Nephron (organoid): ENCODE data around the gene CNTNAP2.

Experiments
- H3K27ac Mint-ChIP-seq, 3 experiments: 2 replicates each; pipeline ENCODE4 v1.8.0; 2020; ENCODE audit warnings: mixed read lengths in 3 of 3, mild to moderate bottlenecking in 2 of 3, moderate library complexity in 1 of 3
- H3K27me3 Mint-ChIP-seq: 2 replicates; pipeline ENCODE4 v1.8.0; 2021; ENCODE audit warnings: low read depth, mild to moderate bottlenecking, moderate library complexity, mixed read lengths
- H3K36me3 Mint-ChIP-seq: 2 replicates; pipeline ENCODE4 v1.8.0; 2020; ENCODE audit warnings: low read depth, mixed read lengths
- H3K4me1 Mint-ChIP-seq: 2 replicates; pipeline ENCODE4 v1.8.0; 2020; ENCODE audit warnings: mixed read lengths
- H3K4me3 Mint-ChIP-seq, 3 experiments: 2 replicates each; pipeline ENCODE4 v1.8.0; 2020; ENCODE audit warnings: mild to moderate bottlenecking in 3 of 3, mixed read lengths in 3 of 3, moderate library complexity in 2 of 3
- H3K9me3 Mint-ChIP-seq: 2 replicates; pipeline ENCODE4 v1.8.0; 2020; ENCODE audit warnings: mixed read lengths
- TF ChIP-seq, protein P1 (sequence below), 3 experiments: fragments of 200-600 bp; sonication (generic); IDR thresholded peaks; one replicate each; pipeline ENCODE4 v1.5.0; 2021; ENCODE audit warnings: antibody characterized with exemption in 3 of 3; ENCODE audit not compliant: unreplicated experiment in 3 of 3

Gene CNTNAP2

GRCh38 chr7:148395990-148396716 lies 2279.6 kb downstream of the CNTNAP2 start:
- no peak overlapping the region for H3K4me3 Mint-ChIP-seq
- TF ChIP-seq, protein P1, sequence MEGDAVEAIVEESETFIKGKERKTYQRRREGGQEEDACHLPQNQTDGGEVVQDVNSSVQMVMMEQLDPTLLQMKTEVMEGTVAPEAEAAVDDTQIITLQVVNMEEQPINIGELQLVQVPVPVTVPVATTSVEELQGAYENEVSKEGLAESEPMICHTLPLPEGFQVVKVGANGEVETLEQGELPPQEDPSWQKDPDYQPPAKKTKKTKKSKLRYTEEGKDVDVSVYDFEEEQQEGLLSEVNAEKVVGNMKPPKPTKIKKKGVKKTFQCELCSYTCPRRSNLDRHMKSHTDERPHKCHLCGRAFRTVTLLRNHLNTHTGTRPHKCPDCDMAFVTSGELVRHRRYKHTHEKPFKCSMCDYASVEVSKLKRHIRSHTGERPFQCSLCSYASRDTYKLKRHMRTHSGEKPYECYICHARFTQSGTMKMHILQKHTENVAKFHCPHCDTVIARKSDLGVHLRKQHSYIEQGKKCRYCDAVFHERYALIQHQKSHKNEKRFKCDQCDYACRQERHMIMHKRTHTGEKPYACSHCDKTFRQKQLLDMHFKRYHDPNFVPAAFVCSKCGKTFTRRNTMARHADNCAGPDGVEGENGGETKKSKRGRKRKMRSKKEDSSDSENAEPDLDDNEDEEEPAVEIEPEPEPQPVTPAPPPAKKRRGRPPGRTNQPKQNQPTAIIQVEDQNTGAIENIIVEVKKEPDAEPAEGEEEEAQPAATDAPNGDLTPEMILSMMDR (IDR thresholded peaks at IDR 0.05; ENCODE audit: unreplicated experiment in 3 of 3), result no peak
- H3K4me1 Mint-ChIP-seq, result peaks cover 28% of the 10 kb centered on the region
- H3K27me3 Mint-ChIP-seq, result peaks cover 19% of the 10 kb centered on the region
- H3K36me3 Mint-ChIP-seq, result no peaks in the 10 kb centered on the region
- no peaks in the 10 kb centered on the region for H3K9me3 Mint-ChIP-seq
- peak overlapping the region in 1 of 3 experiments; percentile 86 for H3K27ac Mint-ChIP-seq

GRCh38 chr7:148397056-148397455 lies 2280.5 kb downstream of the CNTNAP2 start:
- Mint-ChIP-seq H3K27me3 (peaks cover 19% of the 10 kb centered on the region), H3K4me1 (peaks cover 24% of the 10 kb centered on the region), H3K36me3 (no peaks in the 10 kb centered on the region), H3K4me3 (no peak overlapping the region), H3K27ac (no peak overlapping the region), H3K9me3 (no peaks in the 10 kb centered on the region)
- TF ChIP-seq, protein P1 (IDR thresholded peaks at IDR 0.05; ENCODE audit: unreplicated experiment in 3 of 3), result no peak

GRCh38 chr7:148397551-148397950 lies 2280.9 kb downstream of the CNTNAP2 start:
- Mint-ChIP-seq H3K27me3 (peaks cover 19% of the 10 kb centered on the region), H3K36me3 (no peaks in the 10 kb centered on the region), H3K27ac (no peak overlapping the region), H3K4me3 (no peak overlapping the region), H3K9me3 (no peaks in the 10 kb centered on the region), H3K4me1 (peaks cover 24% of the 10 kb centered on the region)
- TF ChIP-seq, protein P1 (IDR thresholded peaks at IDR 0.05; ENCODE audit: unreplicated experiment in 3 of 3), result no peak

DNA sequence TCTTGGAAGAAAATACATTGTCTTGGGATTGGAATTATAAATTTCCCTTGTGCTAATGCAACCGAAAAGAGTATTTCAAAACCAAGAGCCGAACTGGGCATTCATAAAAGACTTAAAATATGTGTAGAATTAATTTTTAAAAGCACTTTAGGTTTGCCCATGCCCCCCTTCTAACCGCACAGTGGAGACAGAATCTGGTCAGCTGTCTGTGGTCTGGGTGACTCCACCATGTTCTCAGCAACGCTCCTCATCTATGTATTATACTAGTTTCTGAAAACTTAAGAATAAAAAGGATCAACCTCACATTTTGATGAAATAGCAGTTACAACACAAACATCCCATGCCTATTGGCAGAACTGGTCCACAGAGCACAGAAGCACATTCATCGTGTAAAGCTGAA lies 2281.4 kb downstream of the CNTNAP2 start:
- peaks cover 25% of the 10 kb centered on the region for H3K4me1 Mint-ChIP-seq

GRCh38 chr7:148398844-148399365 lies 2282.3 kb downstream of the CNTNAP2 start:
- H3K27me3 Mint-ChIP-seq, result peaks cover 19% of the 10 kb centered on the region
- no peak overlapping the region for H3K4me3 Mint-ChIP-seq
- TF ChIP-seq, protein P1 (IDR thresholded peaks at IDR 0.05; ENCODE audit: unreplicated experiment in 3 of 3), result no peak
- no peaks in the 10 kb centered on the region for H3K36me3 Mint-ChIP-seq
- no peak overlapping the region for H3K27ac Mint-ChIP-seq
- peaks cover 23% of the 10 kb centered on the region for H3K4me1 Mint-ChIP-seq
- no peaks in the 10 kb centered on the region for H3K9me3 Mint-ChIP-seq

More for the DNA sequence above, 2281.4 kb downstream of the CNTNAP2 start:
- Mint-ChIP-seq H3K36me3 (no peaks in the 10 kb centered on the region), H3K4me3 (no peak overlapping the region), H3K9me3 (no peaks in the 10 kb centered on the region), H3K27ac (no peak overlapping the region), H3K27me3 (peaks cover 19% of the 10 kb centered on the region)
- TF ChIP-seq, protein P1 (IDR thresholded peaks at IDR 0.05; ENCODE audit: unreplicated experiment in 3 of 3), result no peak

GRCh38 chr7:148400101-148400500 lies 2283.5 kb downstream of the CNTNAP2 start:
- Mint-ChIP-seq H3K4me1 (peaks cover 22% of the 10 kb centered on the region), H3K9me3 (no peaks in the 10 kb centered on the region), H3K4me3 (no peak overlapping the region), H3K27me3 (peaks cover 19% of the 10 kb centered on the region), H3K27ac (no peak overlapping the region), H3K36me3 (no peaks in the 10 kb centered on the region)
- TF ChIP-seq, protein P1 (IDR thresholded peaks at IDR 0.05; ENCODE audit: unreplicated experiment in 3 of 3), result no peak
